ENCODE results near the gene TMPRSS9.

TMPRSS9 gene

GRCh38 chr19:2382530-2383222, 22.6 kb downstream of the TMPRSS9 start:
- H3K36me3 ChIP-seq (ENCODE audit: control insufficient read depth in 1 of 2, insufficient read depth in 2 of 2, low read depth in 1 of 2, low read length in 2 of 2) = no peaks in the 10 kb centered on the region
- peaks cover 8% of the 10 kb centered on the region for H3K4me1 ChIP-seq (ENCODE audit: control insufficient read depth, insufficient read depth, low read depth, low read length)
- no peak overlapping the region for H3K23ac ChIP-seq (ENCODE audit: low read length in 2 of 2)
- no peak overlapping the region for H3K4ac ChIP-seq (ENCODE audit: low read depth in 1 of 2, low read length in 2 of 2)
- H3K4me2 ChIP-seq (ENCODE audit: low read length, poor library complexity, severe bottlenecking) = no peak overlapping the region
- peaks cover 4% of the 10 kb centered on the region for H3K9me3 ChIP-seq (ENCODE audit: control insufficient read depth, low read length)
- no peaks in the 10 kb centered on the region for H3K79me1 ChIP-seq (replicated peaks; ENCODE audit: low read length, poor library complexity, severe bottlenecking)
- no peak overlapping the region for H3K9ac ChIP-seq (ENCODE audit: low read length)
- no peak overlapping the region for H3K4me3 ChIP-seq (ENCODE audit: insufficient read depth in 1 of 2, low read depth in 1 of 2, low read length in 2 of 2)
- H2BK15ac ChIP-seq (ENCODE audit: low read depth, poor library complexity, severe bottlenecking) = no peak overlapping the region
- no peak overlapping the region for H2AK5ac ChIP-seq (ENCODE audit: low read length, severe bottlenecking)
- no peak overlapping the region for H2BK120ac ChIP-seq (ENCODE audit: low read depth, low read length)
- peak overlapping the region in 1 of 2 experiments; percentile 79 for H3K14ac ChIP-seq (ENCODE audit: low read length in 2 of 2)
- H3K27me3 ChIP-seq (ENCODE audit: control insufficient read depth in 1 of 2, insufficient read depth in 1 of 2, low read length in 2 of 2) = peaks cover 3 to 14% of the 10 kb centered on the region in 2 experiments
- no peak for DNase-seq
- no peak overlapping the region for H2AFZ ChIP-seq (ENCODE audit: low read depth, low read length)
- no peak overlapping the region for H4K91ac ChIP-seq (ENCODE audit: low read length)
- 91% methylated on average over 13 of the region's 13 CpGs for WGBS
- H4K8ac ChIP-seq (ENCODE audit: low read length) = no peak overlapping the region
- no peak overlapping the region for H3K18ac ChIP-seq (ENCODE audit: low read depth in 1 of 2, low read length in 2 of 2)
- no peak overlapping the region for H2BK5ac ChIP-seq (ENCODE audit: low read depth, low read length, poor library complexity, severe bottlenecking)
- H3K27ac ChIP-seq (ENCODE audit: low read length, poor library complexity, severe bottlenecking) = no peak overlapping the region
- H2BK12ac ChIP-seq (ENCODE audit: low read length in 2 of 2) = no peak overlapping the region

DNA sequence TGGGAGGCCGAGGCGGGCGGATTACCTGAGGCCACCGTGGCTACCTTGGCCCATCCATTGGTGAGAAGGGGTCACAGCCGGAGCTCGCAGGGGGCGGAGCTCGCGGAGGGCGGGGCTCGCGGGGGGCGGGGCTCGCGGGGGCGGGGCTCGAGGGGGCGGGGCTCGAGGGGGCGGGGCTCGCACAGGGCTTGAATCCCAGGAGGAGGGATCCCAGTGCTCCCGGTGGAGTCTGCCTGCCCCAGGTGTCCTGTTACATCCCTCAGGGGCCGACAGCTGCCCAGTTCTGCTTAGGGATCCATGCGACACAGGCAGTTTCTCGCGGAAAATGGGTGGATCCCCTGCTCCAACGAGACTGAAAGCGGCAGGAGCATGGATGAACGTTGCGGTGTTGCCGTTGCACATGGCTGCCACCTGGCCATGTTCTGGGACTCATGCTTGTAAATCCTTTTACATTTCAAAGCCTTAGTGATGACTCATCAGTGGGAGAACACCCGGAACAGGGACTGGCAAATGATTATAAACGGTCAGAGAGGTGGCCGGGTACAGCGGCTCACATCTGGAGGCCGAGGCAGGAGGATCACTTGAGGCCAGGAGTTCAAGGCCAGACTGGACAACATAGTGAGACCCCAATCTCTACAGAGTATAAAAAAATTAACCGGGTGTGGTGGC, 25.1 kb downstream of the TMPRSS9 start:
- Histone ChIP-seq H3K14ac (ENCODE audit: low read length in 2 of 2) (no peak overlapping the region), H3K9ac (ENCODE audit: low read length) (peak overlapping the region; percentile 41), H3K4me3 (ENCODE audit: insufficient read depth in 1 of 2, low read depth in 1 of 2, low read length in 2 of 2) (peak overlapping the region in 1 of 2 experiments; percentile 53), H3K4me2 (ENCODE audit: low read length, poor library complexity, severe bottlenecking) (no peak overlapping the region), H2BK120ac (ENCODE audit: low read depth, low read length) (no peak overlapping the region), H4K8ac (ENCODE audit: low read length) (peak overlapping the region; percentile 36), H3K36me3 (ENCODE audit: control insufficient read depth in 1 of 2, insufficient read depth in 2 of 2, low read depth in 1 of 2, low read length in 2 of 2) (no peaks in the 10 kb centered on the region), H3K27me3 (ENCODE audit: control insufficient read depth in 1 of 2, insufficient read depth in 1 of 2, low read length in 2 of 2) (peaks cover 20 to 30% of the 10 kb centered on the region in 2 experiments), H3K18ac (ENCODE audit: low read depth in 1 of 2, low read length in 2 of 2) (no peak overlapping the region), H2AK5ac (ENCODE audit: low read length, severe bottlenecking) (no peak overlapping the region), H3K4ac (ENCODE audit: low read depth in 1 of 2, low read length in 2 of 2) (no peak overlapping the region), H2BK5ac (ENCODE audit: low read depth, low read length, poor library complexity, severe bottlenecking) (no peak overlapping the region), H3K27ac (ENCODE audit: low read length, poor library complexity, severe bottlenecking) (no peak overlapping the region), H2AFZ (ENCODE audit: low read depth, low read length) (no peak overlapping the region), H2BK12ac (ENCODE audit: low read length in 2 of 2) (no peak overlapping the region), H2BK15ac (ENCODE audit: low read depth, poor library complexity, severe bottlenecking) (no peak overlapping the region), H4K91ac (ENCODE audit: low read length) (no peak overlapping the region), H3K9me3 (ENCODE audit: control insufficient read depth, low read length) (peaks cover 4% of the 10 kb centered on the region), H3K4me1 (ENCODE audit: control insufficient read depth, insufficient read depth, low read depth, low read length) (peaks cover 8% of the 10 kb centered on the region), H3K79me1 (replicated peaks; ENCODE audit: low read length, poor library complexity, severe bottlenecking) (no peaks in the 10 kb centered on the region), H3K23ac (ENCODE audit: low read length in 2 of 2) (no peak overlapping the region)
- WGBS = 23% methylated on average over 16 of the region's 37 CpGs
- peak; percentile 80 for DNase-seq

- Histone ChIP-seq H3K4me2 (ENCODE audit: low read length, poor library complexity, severe bottlenecking) (no peak overlapping the region), H3K18ac (ENCODE audit: low read depth in 1 of 2, low read length in 2 of 2) (no peak overlapping the region), H2BK15ac (ENCODE audit: low read depth, poor library complexity, severe bottlenecking) (no peak overlapping the region), H3K14ac (ENCODE audit: low read length in 2 of 2) (no peak overlapping the region), H4K8ac (ENCODE audit: low read length) (no peak overlapping the region), H2BK5ac (ENCODE audit: low read depth, low read length, poor library complexity, severe bottlenecking) (no peak overlapping the region), H2AK5ac (ENCODE audit: low read length, severe bottlenecking) (no peak overlapping the region), H3K36me3 (ENCODE audit: control insufficient read depth in 1 of 2, insufficient read depth in 2 of 2, low read depth in 1 of 2, low read length in 2 of 2) (no peaks in the 10 kb centered on the region), H4K91ac (ENCODE audit: low read length) (no peak overlapping the region), H3K27me3 (ENCODE audit: control insufficient read depth in 1 of 2, insufficient read depth in 1 of 2, low read length in 2 of 2) (peaks cover 20 to 25% of the 10 kb centered on the region in 2 experiments), H3K4me3 (ENCODE audit: insufficient read depth in 1 of 2, low read depth in 1 of 2, low read length in 2 of 2) (no peak overlapping the region), H2BK120ac (ENCODE audit: low read depth, low read length) (no peak overlapping the region), H3K4me1 (ENCODE audit: control insufficient read depth, insufficient read depth, low read depth, low read length) (peaks cover 8% of the 10 kb centered on the region), H3K23ac (ENCODE audit: low read length in 2 of 2) (no peak overlapping the region), H3K79me1 (replicated peaks; ENCODE audit: low read length, poor library complexity, severe bottlenecking) (no peaks in the 10 kb centered on the region), H3K9ac (ENCODE audit: low read length) (no peak overlapping the region), H3K9me3 (ENCODE audit: control insufficient read depth, low read length) (no peaks in the 10 kb centered on the region), H2AFZ (ENCODE audit: low read depth, low read length) (no peak overlapping the region), H3K4ac (ENCODE audit: low read depth in 1 of 2, low read length in 2 of 2) (no peak overlapping the region), H2BK12ac (ENCODE audit: low read length in 2 of 2) (no peak overlapping the region), H3K27ac (ENCODE audit: low read length, poor library complexity, severe bottlenecking) (no peak overlapping the region)
- no peak for DNase-seq
- 72% methylated on average over 19 of the region's 20 CpGs for WGBS
Observed at GRCh38 chr19:2387367-2388288, 27.6 kb downstream of the TMPRSS9 start.

- Histone ChIP-seq H3K23ac (ENCODE audit: low read length in 2 of 2) (no peak overlapping the region), H3K4ac (ENCODE audit: low read depth in 1 of 2, low read length in 2 of 2) (no peak overlapping the region), H2BK12ac (ENCODE audit: low read length in 2 of 2) (no peak overlapping the region), H3K9me3 (ENCODE audit: control insufficient read depth, low read length) (no peaks in the 10 kb centered on the region), H2AK5ac (ENCODE audit: low read length, severe bottlenecking) (no peak overlapping the region), H4K91ac (ENCODE audit: low read length) (peak overlapping the region; percentile 46), H2AFZ (ENCODE audit: low read depth, low read length) (no peak overlapping the region), H2BK120ac (ENCODE audit: low read depth, low read length) (no peak overlapping the region), H3K14ac (ENCODE audit: low read length in 2 of 2) (no peak overlapping the region), H3K4me3 (ENCODE audit: insufficient read depth in 1 of 2, low read depth in 1 of 2, low read length in 2 of 2) (no peak overlapping the region), H3K79me1 (replicated peaks; ENCODE audit: low read length, poor library complexity, severe bottlenecking) (no peaks in the 10 kb centered on the region), H3K18ac (ENCODE audit: low read depth in 1 of 2, low read length in 2 of 2) (no peak overlapping the region), H3K27me3 (ENCODE audit: control insufficient read depth in 1 of 2, insufficient read depth in 1 of 2, low read length in 2 of 2) (peaks cover 25 to 41% of the 10 kb centered on the region in 2 experiments), H3K9ac (ENCODE audit: low read length) (no peak overlapping the region), H3K27ac (ENCODE audit: low read length, poor library complexity, severe bottlenecking) (no peak overlapping the region), H3K4me1 (ENCODE audit: control insufficient read depth, insufficient read depth, low read depth, low read length) (peaks cover 4% of the 10 kb centered on the region), H4K8ac (ENCODE audit: low read length) (no peak overlapping the region), H3K36me3 (ENCODE audit: control insufficient read depth in 1 of 2, insufficient read depth in 2 of 2, low read depth in 1 of 2, low read length in 2 of 2) (no peaks in the 10 kb centered on the region), H2BK15ac (ENCODE audit: low read depth, poor library complexity, severe bottlenecking) (no peak overlapping the region), H2BK5ac (ENCODE audit: low read depth, low read length, poor library complexity, severe bottlenecking) (no peak overlapping the region), H3K4me2 (ENCODE audit: low read length, poor library complexity, severe bottlenecking) (no peak overlapping the region)
- WGBS = 92% methylated on average over 21 of the region's 21 CpGs
- no peak for DNase-seq
Observed at GRCh38 chr19:2389594-2389993, 29.5 kb downstream of the TMPRSS9 start.

All from mesenchymal stem cell (in vitro differentiated cells and primary cell).